Raji (cell line): ENCODE measurements around the gene TUT1.

Source experiments
- POLR2A ChIP-seq: IDR thresholded peaks from 2 replicates; pipeline ENCODE4 v1.6.1; 2011; ENCODE audit warnings: low read depth, low read length, control low read depth; ENCODE audit not compliant: insufficient read depth

The TUT1 gene

DNA sequence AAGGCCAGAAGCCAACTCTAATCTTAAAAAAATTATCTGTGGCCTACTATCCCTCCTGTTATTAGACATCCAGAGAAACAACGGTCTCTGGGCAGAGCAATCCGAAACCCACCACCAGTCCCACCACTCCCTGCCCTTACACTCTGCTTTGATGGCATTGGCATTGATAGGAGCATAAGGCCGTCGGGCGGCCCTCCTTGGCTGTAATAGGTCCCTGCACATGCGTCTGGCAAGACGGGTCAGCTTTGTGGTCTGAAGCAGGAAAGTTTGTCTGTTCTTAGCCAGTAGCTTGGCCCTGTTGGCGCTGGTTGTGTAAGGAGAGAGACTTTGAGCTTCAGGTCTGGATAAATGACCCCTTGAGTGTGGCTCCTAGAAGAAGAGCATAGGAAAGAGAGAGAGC, 3.8 kb upstream of the TUT1 start:
- TF ChIP-seq POLR2A: no peak

GRCh38 chr11:62593434-62594044, 2.2 kb upstream of the TUT1 start:
- TF ChIP-seq POLR2A: 0 out of 2 replicates have a peak, but pooled peaks have one; percentile 33

DNA sequence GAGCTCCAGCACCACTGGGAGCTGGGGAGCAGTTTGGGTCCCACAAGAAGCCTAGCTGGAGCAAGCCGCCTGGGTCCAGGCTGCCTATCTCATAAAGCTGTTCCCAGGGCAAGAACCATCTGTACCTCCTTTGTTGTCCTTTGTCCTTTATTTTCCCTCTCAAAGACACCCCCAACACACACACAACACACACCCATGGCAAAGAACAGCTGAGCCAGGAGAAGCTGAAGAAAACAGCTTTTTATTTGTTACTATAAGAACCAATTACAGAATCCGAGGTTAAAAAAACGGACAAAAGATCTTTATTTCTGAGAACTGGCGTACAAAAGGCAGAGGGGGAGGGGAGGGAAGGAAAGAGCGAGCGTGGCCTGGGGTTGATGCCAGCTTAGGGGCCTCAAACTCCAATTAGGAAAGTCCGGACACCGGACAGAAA, 1.7 kb upstream of the TUT1 start:
- TF ChIP-seq POLR2A: no peak

DNA sequence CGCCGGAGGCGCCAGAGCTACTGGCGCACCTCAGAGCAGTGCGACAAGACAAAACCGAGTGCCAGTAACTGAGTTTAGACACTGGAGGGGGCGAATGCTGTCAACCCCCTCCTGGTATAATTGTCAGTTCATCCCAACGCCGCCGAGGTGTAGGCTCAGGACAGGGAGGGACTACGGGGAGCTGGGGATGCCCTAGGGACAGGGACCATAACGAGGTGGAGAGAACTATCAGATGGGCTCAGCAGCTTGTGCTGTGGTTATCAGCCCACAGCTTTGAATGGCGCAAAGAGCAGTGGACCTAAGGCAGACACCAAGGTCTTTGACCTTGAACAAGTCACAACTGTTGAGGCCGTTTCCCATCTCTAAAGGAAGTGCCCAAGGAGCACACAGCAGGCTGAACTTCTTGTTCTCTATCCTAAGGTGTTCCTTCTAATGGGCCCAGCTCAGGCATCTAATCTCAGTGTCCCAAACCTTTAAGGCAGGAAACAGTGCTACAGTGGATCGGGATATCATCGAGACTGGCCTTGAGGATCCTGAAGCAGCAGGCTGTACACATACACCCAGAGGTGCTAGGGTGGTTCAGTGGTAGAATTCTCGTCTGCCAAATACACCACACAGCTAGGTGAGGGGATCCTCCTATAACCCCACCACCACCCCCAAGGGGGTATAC, 958 bp upstream of the TUT1 start:
- no peak for TF ChIP-seq POLR2A

- TF ChIP-seq POLR2A: no peak
Measured at GRCh38 chr11:62588966-62589637, 2.2 kb downstream of the TUT1 start.

- TF ChIP-seq POLR2A: no peak
Measured at GRCh38 chr11:62580959-62581715, 10.2 kb downstream of the TUT1 start.

DNA sequence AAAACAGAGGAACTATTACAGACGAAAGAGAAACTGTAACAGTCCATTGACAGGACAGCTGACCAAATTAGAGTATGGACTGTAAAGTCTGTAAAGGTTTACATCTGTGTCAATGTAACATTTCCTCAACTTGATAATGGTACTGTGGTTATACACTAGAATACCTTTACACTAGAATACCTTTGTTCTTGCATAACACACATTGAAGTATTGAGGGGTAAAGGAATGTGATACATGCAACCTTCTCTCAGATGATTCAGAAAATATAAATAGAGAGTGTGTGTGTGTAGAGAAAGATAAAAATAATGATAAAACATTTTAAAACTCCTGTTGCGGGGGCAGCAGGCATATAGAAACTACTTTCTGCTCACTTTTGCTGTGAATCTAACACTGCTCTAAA, 12.1 kb downstream of the TUT1 start:
- no peak for TF ChIP-seq POLR2A

- no peak for TF ChIP-seq POLR2A
Measured at GRCh38 chr11:62578541-62578940, 12.8 kb downstream of the TUT1 start.

GRCh38 chr11:62577046-62577714, 14.1 kb downstream of the TUT1 start:
- TF ChIP-seq POLR2A: no peak

- no peak for TF ChIP-seq POLR2A
Measured at GRCh38 chr11:62575837-62576236, 15.5 kb downstream of the TUT1 start.

DNA sequence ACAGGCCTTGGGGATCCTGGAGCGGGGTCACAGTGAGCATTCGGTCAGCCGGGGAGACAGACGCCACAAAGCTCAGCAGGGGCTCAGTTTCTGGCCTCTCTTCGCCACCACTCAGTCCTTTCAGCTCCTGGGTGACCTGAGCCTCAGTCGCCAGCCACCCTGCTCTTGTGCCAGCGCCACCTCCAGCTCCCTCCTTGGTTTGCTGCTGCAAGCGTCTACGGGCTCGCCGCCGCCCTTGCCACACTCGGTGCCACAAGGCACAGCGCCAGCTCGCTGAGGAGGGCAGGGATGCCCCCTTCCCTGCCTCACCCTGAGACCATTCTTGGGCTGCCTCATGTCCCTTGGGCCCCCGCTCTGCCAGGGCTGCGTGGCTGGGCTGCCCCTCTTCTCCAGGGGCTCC, 16.2 kb downstream of the TUT1 start:
- no peak for TF ChIP-seq POLR2A

DNA sequence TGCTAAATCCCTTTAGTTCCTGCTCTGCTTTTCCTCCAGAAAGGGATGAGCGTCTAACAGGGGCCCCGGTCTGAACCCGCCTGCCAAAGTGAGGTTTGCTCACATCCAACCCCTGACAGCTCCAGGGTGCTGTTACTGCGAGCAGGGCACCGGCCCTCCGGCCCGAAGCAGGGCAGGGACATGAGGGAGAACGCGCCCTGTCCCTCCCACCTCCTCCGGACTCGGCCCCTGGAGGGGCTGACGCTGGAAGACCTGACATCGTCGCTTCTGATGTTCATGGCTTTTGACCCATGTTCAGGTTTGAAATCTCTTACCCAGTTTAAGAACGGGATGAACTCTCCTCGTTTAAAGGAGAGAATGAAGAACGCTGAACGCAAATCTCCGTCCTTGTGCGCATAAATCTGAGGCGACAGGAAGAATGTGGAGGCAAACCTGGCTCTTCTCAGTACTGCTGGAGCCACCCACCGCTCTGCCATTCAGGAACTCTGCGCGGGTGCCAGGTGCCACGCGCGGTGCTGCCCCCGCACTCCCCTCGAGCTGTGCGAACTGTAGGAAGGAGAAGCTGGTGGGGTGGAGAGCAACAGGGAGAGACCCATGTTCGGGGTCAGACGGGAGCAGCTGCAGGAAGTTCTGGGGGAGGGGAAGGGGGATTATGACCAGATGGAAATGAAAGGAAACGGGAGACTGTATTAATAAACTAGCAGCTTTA, 16.8 kb downstream of the TUT1 start:
- TF ChIP-seq POLR2A: no peak

DNA sequence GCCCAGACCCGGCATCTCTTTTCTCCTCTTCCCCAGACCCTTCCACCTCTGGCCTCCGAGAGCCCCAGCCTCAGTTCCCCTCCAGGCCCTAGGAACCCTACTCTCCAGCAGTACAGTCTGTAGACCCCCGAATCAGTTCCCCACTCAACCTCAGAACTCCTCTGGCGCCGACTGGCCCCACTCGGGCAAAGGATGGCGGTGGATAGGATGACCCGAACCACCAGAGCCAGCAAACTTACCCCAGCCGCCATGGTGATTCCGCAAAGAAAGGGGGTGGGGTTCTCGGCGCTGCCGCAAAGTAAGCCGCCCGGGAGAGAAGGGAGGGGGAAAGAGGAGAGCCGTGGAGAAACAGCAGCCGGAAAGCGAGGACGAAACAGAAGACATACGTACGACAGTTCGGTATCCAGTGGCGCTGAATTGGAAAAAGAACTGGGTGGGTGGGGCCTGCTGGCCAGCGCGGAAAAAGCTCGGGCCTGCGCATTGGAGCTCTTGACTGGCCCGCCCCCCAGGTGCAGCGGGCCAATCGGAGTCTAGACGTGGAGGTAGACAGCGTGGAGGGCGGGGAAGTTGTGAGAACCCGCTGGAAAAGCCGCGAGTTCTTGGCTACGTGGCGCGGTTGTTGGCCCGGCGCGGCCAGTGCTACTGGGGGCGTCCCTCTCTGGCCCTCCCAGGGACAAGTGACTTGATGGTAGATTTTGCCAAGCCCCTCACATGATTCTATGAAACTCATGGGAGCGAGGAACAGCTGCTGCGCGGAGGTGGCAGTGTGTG, 17.5 kb downstream of the TUT1 start, which contains the start of gene EEF1G:
EEF1G (minus strand) TSS at position 300 of the 771 bp plus-strand sequence; CDS start at position 251, 49 bp downstream.
- TF ChIP-seq POLR2A: peak; percentile 89
